T-helper 22 cell (primary cell): ENCODE results near the gene CYP17A1.
"Not testable (repeated sequence)": the region's sequence is repeated elsewhere in the genome, so short reads cannot be mapped to it uniquely, and the experiment has no call there.

ENCODE experiments used
- DNase-seq: peaks from one replicate; pipeline ENCODE4 v3.0.0-alpha.2; 2020; ENCODE audit warnings: low read depth

CYP17A1 gene

DNA sequence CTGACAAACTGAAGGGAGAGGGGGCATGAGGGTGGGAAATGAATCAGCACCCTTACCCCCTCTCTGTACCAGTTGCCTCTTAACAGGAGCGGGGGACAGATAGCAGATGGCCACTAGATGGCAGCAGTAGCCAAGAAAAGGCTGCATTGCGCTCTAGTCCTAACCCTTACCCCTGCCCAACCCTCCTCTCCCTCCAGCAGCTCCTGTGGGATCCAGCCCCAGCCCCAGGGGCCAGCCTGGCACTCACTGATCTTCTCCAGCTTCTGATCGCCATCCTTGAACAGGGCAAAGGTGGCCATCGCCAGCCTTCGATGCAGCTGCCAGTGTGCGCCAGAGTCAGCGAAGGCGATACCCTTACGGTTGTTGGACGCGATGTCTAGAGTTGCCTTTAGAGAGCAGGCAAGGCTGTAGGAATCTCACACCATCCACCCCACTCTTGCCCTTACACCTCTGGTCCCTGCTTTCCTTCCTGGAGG lies 2.2 kb downstream of the CYP17A1 start:
- DNase-seq = peak; percentile 29

DNA sequence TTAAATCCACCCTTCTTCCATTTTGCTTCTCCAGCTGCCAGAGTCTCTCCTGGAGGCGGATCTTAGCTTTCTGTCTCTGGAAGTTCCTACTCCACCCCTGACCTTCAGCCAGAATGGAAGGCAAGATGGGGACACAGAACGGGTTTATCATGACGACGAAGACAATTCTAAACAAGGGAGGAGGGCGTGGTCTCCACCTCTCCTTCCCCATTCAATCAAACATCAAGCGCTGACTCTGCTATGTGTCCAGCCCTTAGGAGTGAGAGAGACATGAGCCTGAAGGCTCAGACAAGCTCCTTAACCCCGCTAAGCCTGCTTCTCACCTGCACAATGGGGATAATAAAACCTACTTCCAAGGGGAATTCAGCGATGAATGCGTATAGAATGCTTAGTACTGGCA lies 3.1 kb downstream of the CYP17A1 start:
- DNase-seq = no peak

GRCh38 chr10:102832987-102833386 lies 4.2 kb downstream of the CYP17A1 start:
- no peak for DNase-seq

DNA sequence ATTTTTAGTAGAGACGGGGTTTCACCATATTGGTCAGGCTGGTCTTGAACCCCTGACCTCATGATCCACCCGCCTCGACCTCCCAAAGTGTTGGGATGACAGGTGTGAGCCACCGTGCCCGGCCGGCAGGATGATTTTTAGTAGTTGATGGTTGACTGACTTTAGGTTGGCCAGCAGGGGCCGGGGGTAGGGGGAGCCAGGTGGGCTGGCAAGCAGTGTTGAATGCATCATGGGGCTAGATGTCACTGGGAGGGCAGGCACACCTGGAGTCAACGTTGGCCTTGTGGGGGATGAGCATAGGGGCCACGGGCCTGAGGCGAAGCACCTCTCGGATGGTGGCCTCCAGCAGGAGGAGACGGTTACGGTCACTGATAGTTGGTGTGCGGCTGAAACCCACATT lies 5.0 kb downstream of the CYP17A1 start:
- DNase-seq = no peak

- no peak for DNase-seq
These were observed 5.7 kb downstream of the CYP17A1 start for GRCh38 chr10:102831322-102832071.

- no peak for DNase-seq
These were observed 9.6 kb downstream of the CYP17A1 start for GRCh38 chr10:102827597-102827975.

DNA sequence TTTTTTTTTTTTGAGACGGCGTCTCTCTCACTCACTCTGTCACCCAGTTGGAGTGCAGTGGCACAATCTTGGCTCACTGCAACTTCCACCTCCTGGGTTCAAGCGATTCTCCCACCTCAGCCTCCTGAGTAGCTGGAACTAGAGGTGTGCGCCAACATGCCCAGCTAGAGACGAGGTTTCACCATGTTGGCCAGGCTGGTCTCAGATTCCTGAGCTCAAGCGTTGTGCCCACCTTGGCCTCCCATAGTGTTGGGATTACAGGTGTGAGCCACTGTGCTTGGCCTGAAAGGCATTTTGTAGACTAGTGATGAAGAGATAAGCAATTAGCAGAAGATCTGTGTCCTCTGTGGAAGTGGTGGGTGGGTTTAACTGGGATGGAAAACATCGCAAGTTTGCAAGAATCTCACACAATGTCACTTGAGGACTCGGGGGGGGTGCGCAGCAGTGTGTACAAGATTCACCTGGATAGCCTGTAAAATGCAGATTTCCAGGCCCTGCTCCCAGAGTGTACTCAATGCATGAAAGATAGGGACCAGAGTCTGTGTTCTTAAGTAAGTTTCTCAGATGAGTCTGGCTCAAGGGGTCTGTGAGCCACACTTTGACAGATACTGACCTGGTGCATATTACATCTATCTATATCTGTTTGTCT lies 10.9 kb downstream of the CYP17A1 start:
- DNase-seq = no peak

GRCh38 chr10:102824664-102825063 lies 12.5 kb downstream of the CYP17A1 start:
- DNase-seq = no peak

GRCh38 chr10:102822222-102822621 lies 15.0 kb downstream of the CYP17A1 start:
- no peak for DNase-seq

GRCh38 chr10:102820008-102820407 lies 17.2 kb downstream of the CYP17A1 start:
- not testable (repeated sequence) for DNase-seq

DNA sequence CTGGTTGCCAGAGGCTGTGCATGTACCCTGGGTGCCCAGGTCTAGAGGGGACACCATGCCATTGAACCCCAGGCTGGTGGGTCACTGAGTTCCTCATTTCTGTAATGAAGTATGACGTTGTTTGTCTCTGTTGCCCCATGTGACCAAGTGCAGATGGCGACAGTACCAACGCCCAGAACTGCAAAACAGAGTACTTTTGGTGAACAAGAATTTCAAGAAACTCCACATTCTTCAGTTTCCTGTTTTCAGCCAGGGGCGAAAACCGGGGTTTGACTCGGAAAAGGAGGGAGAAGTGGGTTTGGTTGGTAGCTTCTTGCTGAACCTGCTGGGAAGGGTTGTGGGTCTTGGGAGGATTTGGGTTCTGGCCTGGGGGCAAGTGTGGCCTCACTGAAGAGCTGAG lies 18.2 kb downstream of the CYP17A1 start:
- DNase-seq = no peak

DNA sequence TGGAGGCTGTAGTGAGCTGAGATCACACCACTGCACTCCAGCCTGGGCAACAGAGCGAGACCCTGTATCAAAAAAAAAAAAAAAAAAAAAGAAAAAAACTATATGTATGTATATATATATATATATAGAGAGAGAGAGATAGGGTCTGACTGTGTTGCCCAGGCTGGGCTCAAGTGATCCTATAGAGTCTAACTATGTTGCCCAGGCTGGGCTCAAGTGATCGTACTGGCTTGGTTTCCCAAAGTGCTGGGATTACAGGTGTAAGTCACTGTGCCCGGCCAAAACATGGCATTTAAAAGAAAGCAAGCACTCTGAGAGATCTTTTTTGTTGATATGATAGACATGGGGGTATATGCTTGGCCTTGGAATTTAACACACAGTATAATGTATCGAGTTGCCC lies 20.0 kb downstream of the CYP17A1 start:
- DNase-seq = no peak

DNA sequence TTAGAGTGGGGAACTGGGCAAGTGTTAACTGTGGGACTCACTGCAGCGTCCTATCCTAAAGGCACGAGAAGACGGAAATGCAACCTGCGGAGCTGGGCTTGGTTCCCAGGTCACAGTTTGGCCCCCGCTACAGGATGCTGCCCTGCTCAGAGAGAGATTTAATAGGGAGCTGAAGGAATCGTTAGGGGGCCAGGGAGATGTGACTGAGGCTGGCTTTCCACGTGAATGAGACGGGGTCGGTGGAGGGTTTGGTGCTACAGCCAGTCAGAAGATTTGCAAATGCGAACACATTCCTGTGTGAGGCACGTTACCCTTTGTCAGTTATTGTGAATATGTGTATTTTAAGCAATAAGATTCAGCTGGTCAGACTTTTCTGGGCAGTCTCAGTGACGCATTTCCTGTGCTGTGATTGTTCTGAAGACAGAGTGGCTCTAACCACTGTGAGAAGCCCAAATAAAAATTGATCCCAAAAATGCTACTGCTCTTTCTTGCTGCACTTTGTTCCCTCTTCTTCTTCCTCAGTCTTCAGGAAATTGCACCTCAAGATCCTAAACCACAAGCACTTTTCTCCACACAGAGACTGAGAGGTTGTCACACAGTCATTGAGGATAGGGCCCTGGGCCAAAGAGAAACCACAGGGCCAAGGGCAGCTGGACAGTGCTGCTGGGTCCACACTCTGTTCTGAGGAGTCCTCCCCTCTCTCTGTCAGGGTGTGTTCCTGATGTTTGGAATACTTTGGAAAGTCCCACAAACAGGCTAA lies 21.2 kb downstream of the CYP17A1 start:
- no peak for DNase-seq

GRCh38 chr10:102814873-102815661 lies 22.1 kb downstream of the CYP17A1 start:
- no peak for DNase-seq

GRCh38 chr10:102814453-102814871 lies 22.8 kb downstream of the CYP17A1 start:
- DNase-seq = no peak

DNA sequence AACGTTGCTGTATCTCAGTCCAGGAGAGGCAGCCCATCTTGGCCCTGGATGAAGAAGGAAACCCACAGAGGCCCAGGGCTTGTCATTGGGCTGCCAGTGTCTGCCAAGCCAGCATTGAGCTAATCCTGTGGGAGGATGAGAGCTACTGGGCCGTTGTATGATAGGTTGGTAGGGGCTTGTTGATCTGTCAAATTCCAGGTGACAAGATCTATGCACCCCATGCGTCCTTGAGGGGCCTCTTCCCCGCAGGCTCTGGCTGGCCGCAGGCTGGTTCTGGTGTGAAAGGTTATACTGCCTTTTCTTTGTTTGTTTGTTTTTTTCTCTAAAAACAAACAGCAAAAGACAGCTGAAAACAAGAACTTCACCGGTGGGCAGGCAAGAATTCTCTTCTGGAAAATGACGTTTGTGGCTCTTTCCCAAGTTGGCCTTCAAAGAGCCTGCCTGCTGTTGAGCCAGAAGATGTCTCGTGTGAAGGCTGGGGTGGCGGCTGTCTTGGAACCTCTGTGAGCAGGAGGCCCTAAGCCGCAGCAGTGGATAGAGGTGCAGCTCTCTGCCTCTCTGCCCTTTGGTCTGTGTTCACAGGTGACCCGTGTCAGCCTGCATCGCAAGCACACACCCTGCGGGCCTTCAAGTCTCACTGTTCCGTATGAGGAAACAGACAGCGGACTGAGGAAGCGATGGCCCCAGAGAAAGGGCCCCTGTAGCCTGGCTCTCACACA lies 23.3 kb downstream of the CYP17A1 start:
- no peak for DNase-seq

DNA sequence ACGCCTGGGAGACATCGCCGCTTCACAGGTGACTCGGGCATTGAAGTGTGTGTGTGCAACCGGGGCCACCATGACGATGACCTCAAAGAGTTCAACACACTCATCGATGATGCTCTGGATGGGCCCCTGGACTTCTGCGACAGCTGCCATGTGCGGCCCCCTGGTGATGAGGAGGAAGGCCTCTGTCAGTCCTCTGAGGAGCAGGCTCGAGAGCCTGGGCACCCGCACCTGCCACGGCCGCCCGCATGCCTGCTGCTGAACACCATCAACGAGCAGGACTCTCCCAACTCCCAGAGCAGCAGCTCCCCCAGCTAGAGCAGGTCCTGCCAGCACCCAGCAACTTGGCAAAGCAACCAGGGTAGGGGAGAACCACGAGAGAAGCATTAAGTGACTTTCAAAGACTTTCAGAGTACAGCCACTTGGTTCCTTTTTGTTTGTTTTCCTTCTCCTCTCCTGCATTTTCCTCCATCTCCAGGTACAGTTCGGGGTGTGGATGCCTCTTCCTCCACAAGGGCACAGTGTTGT lies 24.1 kb downstream of the CYP17A1 start:
- no peak for DNase-seq

DNA sequence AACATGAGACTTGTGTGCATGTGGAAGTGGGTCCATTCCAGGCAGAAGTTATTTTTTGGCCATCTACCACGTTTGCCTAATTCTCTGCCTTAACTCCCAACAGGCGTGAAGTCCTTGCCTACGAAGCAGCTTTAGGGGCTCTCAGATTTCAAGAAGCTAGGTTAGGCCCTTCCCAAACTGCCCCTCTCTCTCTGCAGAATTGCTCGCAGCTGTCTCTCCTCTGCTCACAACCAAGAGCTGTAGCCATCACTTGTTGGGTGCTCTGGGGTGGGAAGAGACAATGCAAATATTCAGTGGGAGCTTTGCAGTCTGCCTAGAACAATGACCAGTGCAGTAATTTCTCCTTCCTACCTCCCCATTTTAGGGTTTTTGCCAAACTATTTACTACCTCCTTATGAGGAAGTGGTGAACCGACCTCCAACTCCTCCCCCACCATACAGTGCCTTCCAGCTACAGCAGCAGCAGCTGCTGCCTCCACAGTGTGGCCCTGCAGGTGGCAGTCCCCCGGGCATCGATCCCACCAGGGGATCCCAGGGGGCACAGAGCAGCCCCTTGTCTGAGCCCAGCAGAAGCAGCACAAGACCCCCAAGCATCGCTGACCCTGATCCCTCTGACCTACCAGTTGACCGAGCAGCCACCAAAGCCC lies 24.9 kb downstream of the CYP17A1 start:
- DNase-seq = no peak

DNA sequence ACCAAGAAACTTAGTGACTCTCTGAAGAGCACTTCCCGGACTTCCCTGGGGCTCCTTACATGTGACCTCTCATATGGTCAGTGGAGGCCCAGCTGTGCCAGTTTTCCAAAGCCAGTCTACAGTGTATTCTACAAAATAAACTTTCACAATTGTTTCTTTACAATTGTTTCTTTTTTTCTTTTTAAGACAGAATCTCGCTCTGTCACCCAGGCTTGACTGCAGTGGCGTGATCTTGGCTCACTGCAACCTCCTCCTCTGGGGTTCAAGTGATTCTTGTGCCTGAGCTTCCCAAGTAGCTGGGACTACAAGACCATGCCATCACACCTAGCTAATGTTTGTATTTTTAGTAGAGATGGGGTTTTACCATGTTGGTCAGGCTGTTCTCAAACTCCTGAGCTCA lies 25.9 kb downstream of the CYP17A1 start:
- no peak for DNase-seq

- no peak for DNase-seq
These were observed 28.8 kb downstream of the CYP17A1 start for GRCh38 chr10:102808380-102808779.
